Kidney (tissue), 14 donors: ENCODE data around the gene ACKR3. TPM values are rescaled to one million over a fixed set of nuclear protein-coding genes. Genes with fewer than 3 reads are reported as not detected.

Source experiments
- DNase-seq, 5 donors: peaks; one replicate each; pipeline ENCODE4 v3.0.0-alpha.2; 2013 to 2020
- FAIRE-seq: peaks from 2 replicates; lab custom pipeline; 2012; peaks lifted over from hg19 to GRCh38; lab: Jason Lieb, UNC
- H3K27ac ChIP-seq, 2 donors: one replicate each; pipeline ENCODE4 v1.7.0; 2013; ENCODE audit warnings: low read depth in 2 of 2, low read length in 2 of 2, inconsistent platforms in 1 of 2
- H3K27me3 ChIP-seq: one replicate; pipeline ENCODE4 v1.7.1; 2013; ENCODE audit warnings: low read length, inconsistent platforms; ENCODE audit not compliant: control insufficient read depth, insufficient read depth
- H3K36me3 ChIP-seq, 3 donors: one replicate each; pipeline versions ENCODE4 v1.7.0 to v1.7.1; 2013; ENCODE audit warnings: low read length in 3 of 3, control low read depth in 1 of 3, inconsistent platforms in 1 of 3; ENCODE audit not compliant: insufficient read depth in 3 of 3, control insufficient read depth in 2 of 3
- H3K4me1 ChIP-seq, 3 donors: one replicate each; pipeline versions ENCODE4 v1.7.0 to v1.7.1; 2013; ENCODE audit warnings: low read length in 3 of 3, inconsistent platforms in 1 of 3, low read depth in 1 of 3; ENCODE audit not compliant: control insufficient read depth in 2 of 3, insufficient read depth in 2 of 3
- H3K4me3 ChIP-seq, 3 donors: one replicate each; pipeline versions ENCODE4 v1.7.0 to v1.8.1; 2013; ENCODE audit warnings: low read length in 3 of 3, control low read depth in 1 of 3, inconsistent platforms in 1 of 3
- H3K9ac ChIP-seq, 3 donors: one replicate each; pipeline versions ENCODE4 v1.7.0 to v1.7.1; 2013; ENCODE audit warnings: low read length in 3 of 3, control low read depth in 1 of 3, inconsistent platforms in 1 of 3
- H3K9me3 ChIP-seq, 3 donors: one replicate each; pipeline versions ENCODE4 v1.7.0 to v1.7.1; 2013; ENCODE audit warnings: low read length in 3 of 3, control low read depth in 1 of 3, inconsistent platforms in 1 of 3; ENCODE audit not compliant: control insufficient read depth in 2 of 3, insufficient read depth in 1 of 3
- intact Hi-C: fragments of 100-400 bp; cut with DNase I; formaldehyde crosslinking; loops from one replicate; pipeline ENCODE4 v1.11.1; 2022
- polyA plus RNA-seq: library from polyadenylated mRNA; stranded (reverse); fragments of 350-450 nt; fragmentation: Illumina TruSeq; extraction: RNeasy Lipid Tissue Mini Kit (QIAGEN cat#74804); gene quantifications from one replicate; pipeline ENCODE4 v1.2.3, GENCODE V29; 2014; ENCODE audit warnings: low read depth, low replicate concordance; ENCODE audit not compliant: insufficient read depth
- total RNA-seq: library from RNA; stranded (reverse); fragmentation: NEBNext Ultra II Directional; extraction: Animal tissue kit (Norgen Biotek cat#: 25700); gene quantifications from one replicate; pipeline ENCODE4 v1.2.1, GENCODE V29; 2021
- TF ChIP-seq, protein P1 (sequence below): IDR thresholded peaks from 3 replicates; pipeline ENCODE4 v1.5.1; 2012; ENCODE audit warnings: mild to moderate bottlenecking, moderate library complexity, borderline replicate concordance; ENCODE audit not compliant: insufficient read depth; ENCODE audit errors: extremely low read depth
- donor health status: control.
- donor health status: control.
- donor health status: control.
- donor health status: control.
- donor health status: control.
- donor health status: DM: yes; HTN: yes; CAD: no.
- donor health status: Normal renal cell carcinoma (clear cell type).

ACKR3 gene
- total and polyA plus RNA-seq, 2 donors from 2014 or later = 6.9 to 8.7 TPM

- no peak overlapping the region for H3K4me3 ChIP-seq
- no peaks in the 10 kb centered on the region for H3K27me3 ChIP-seq
- no peak overlapping the region for H3K27ac ChIP-seq
- no peaks in the 10 kb centered on the region for H3K4me1 ChIP-seq
- H3K9me3 ChIP-seq = peaks cover 0 to 9% (median 0%) of the 10 kb centered on the region in 3 donors
- H3K36me3 ChIP-seq = no peaks in the 10 kb centered on the region
- peak in 1 of 5 donors; percentile 41 for DNase-seq
- intact Hi-C loops = no loop called here
- H3K9ac ChIP-seq = no peak overlapping the region
- TF ChIP-seq, protein P1, sequence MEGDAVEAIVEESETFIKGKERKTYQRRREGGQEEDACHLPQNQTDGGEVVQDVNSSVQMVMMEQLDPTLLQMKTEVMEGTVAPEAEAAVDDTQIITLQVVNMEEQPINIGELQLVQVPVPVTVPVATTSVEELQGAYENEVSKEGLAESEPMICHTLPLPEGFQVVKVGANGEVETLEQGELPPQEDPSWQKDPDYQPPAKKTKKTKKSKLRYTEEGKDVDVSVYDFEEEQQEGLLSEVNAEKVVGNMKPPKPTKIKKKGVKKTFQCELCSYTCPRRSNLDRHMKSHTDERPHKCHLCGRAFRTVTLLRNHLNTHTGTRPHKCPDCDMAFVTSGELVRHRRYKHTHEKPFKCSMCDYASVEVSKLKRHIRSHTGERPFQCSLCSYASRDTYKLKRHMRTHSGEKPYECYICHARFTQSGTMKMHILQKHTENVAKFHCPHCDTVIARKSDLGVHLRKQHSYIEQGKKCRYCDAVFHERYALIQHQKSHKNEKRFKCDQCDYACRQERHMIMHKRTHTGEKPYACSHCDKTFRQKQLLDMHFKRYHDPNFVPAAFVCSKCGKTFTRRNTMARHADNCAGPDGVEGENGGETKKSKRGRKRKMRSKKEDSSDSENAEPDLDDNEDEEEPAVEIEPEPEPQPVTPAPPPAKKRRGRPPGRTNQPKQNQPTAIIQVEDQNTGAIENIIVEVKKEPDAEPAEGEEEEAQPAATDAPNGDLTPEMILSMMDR = no peak
- no peak for FAIRE-seq
These were observed 18.7 kb upstream of the ACKR3 start for GRCh38 chr2:236550701-236551465.

DNA sequence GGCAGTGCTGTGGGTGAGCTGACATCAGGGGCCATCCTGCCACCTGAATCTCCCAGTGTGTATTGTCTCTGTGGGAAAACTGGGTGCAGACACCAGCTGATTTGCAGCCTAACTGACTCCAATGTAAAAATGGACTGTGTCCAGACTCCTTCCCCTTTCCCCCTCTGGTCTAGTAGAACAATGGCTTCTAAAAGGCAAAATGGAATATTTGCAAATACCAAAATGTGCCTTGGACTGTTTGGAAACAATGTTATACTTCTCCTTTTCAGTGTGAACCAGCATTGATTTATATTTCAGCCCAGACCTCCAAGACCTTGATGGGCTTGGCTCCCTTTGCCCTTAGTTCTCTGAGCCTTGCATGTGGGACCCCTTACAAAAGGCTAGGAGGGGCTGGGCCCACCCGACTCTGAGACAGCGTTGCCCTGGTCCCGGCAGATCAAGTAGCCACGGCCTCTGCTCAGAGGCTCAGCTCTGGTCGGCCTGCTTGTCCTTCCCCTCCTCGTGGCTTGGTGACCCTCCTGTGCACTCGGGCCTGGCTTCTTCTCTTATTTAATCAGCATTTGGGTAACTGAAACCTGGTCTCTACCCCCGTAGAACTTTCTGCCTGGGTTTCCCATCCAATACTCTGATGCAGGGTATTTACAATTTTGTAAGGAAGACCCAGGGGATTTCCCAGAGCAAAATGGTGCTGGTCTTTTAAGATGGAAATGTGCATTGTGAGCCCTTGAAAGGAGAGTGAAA is 18.0 kb upstream of the ACKR3 start:
- no peaks in the 10 kb centered on the region for H3K27me3 ChIP-seq
- TF ChIP-seq, protein P1 = no peak
- intact Hi-C loops = no loop called here

GRCh38 chr2:236552212-236552542 is 17.4 kb upstream of the ACKR3 start:
- no peak for DNase-seq
- TF ChIP-seq, protein P1 = no peak
- no peaks in the 10 kb centered on the region for H3K36me3 ChIP-seq
- no peak overlapping the region for H3K4me3 ChIP-seq
- no peak for FAIRE-seq
- no peaks in the 10 kb centered on the region for H3K4me1 ChIP-seq
- H3K27me3 ChIP-seq = no peaks in the 10 kb centered on the region
- intact Hi-C loops = no loop called here
- H3K9ac ChIP-seq = no peak overlapping the region
- H3K9me3 ChIP-seq = peaks cover 0 to 9% (median 0%) of the 10 kb centered on the region in 3 donors
- H3K27ac ChIP-seq = no peak overlapping the region

More for the DNA sequence above, 18.0 kb upstream of the ACKR3 start:
- Histone ChIP-seq H3K9me3 (peaks cover 0 to 9% (median 0%) of the 10 kb centered on the region in 3 donors), H3K9ac (no peak overlapping the region), H3K4me3 (no peak overlapping the region), H3K27ac (no peak overlapping the region), H3K36me3 (no peaks in the 10 kb centered on the region), H3K4me1 (no peaks in the 10 kb centered on the region)
- no peak for FAIRE-seq
- DNase-seq = peak in 1 of 5 donors; percentile 71
